Progenitor cell of endocrine pancreas (in vitro differentiated cells): Measurements from ENCODE around the gene ARL2. TPM values are rescaled to one million over a fixed set of nuclear protein-coding genes. Genes with fewer than 3 reads are reported as not detected.

Source experiments
- DNase-seq: peaks from one replicate; pipeline ENCODE4 v3.0.0; 2021; ENCODE audit warnings: low spot score; ENCODE audit not compliant: unreplicated experiment
- H3K27ac Mint-ChIP-seq: 2 replicates; pipeline ENCODE4 v1.8.0; 2021; ENCODE audit warnings: mild to moderate bottlenecking, moderate library complexity, mixed read lengths
- H3K27me3 Mint-ChIP-seq: 2 replicates; pipeline ENCODE4 v1.8.0; 2021; ENCODE audit warnings: mixed read lengths
- H3K36me3 Mint-ChIP-seq: 2 replicates; pipeline ENCODE4 v1.8.0; 2022; ENCODE audit warnings: mixed read lengths; ENCODE audit not compliant: insufficient read depth
- H3K4me1 Mint-ChIP-seq: 2 replicates; pipeline ENCODE4 v1.8.0; 2021; ENCODE audit warnings: low read depth, mixed read lengths
- H3K4me3 Mint-ChIP-seq: 2 replicates; pipeline ENCODE4 v1.8.0; 2021; ENCODE audit warnings: low read depth, mild to moderate bottlenecking, moderate library complexity, mixed read lengths
- H3K9me3 Mint-ChIP-seq: 2 replicates; pipeline ENCODE4 v1.8.0; 2021; ENCODE audit warnings: low read depth, mixed read lengths
- CTCF ChIP-seq: fragments of 200-600 bp; sonication (generic); IDR thresholded peaks from one replicate; pipeline ENCODE4 v1.5.0; 2021; ENCODE audit warnings: antibody characterized with exemption, mild to moderate bottlenecking; ENCODE audit not compliant: unreplicated experiment
- total RNA-seq: library from RNA; stranded (reverse); gene quantifications from 2 replicates; pipeline ENCODE4 v1.2.1, GENCODE V29; 2021

ARL2 gene
- total RNA-seq, 1 donor from 2014 or later = 95.2 TPM

- H3K9me3 Mint-ChIP-seq = no peaks in the 10 kb centered on the region
- H3K4me3 Mint-ChIP-seq = no peak overlapping the region
- peaks cover 8% of the 10 kb centered on the region for H3K36me3 Mint-ChIP-seq
- no peaks in the 10 kb centered on the region for H3K27me3 Mint-ChIP-seq
- H3K27ac Mint-ChIP-seq = no peak overlapping the region
- no peaks in the 10 kb centered on the region for H3K4me1 Mint-ChIP-seq
- DNase-seq = no peak
- TF ChIP-seq CTCF = no peak
These were observed 33.8 kb downstream of the ARL2 start for GRCh38 chr11:65047581-65048422.

GRCh38 chr11:65051398-65051858 is 37.5 kb downstream of the ARL2 start:
- TF ChIP-seq CTCF = no peak
- no peaks in the 10 kb centered on the region for H3K9me3 Mint-ChIP-seq

GRCh38 chr11:65053827-65054508 is 40.0 kb downstream of the ARL2 start:
- no peak overlapping the region for H3K27ac Mint-ChIP-seq
- no peaks in the 10 kb centered on the region for H3K36me3 Mint-ChIP-seq
- no peaks in the 10 kb centered on the region for H3K4me1 Mint-ChIP-seq
- peaks cover 6% of the 10 kb centered on the region for H3K27me3 Mint-ChIP-seq
- H3K4me3 Mint-ChIP-seq = no peak overlapping the region
- no peaks in the 10 kb centered on the region for H3K9me3 Mint-ChIP-seq
- DNase-seq = no peak
- TF ChIP-seq CTCF = no peak

More at GRCh38 chr11:65051398-65051858, 37.5 kb downstream of the ARL2 start:
- no peak overlapping the region for H3K27ac Mint-ChIP-seq
- no peak for DNase-seq
- H3K4me1 Mint-ChIP-seq = no peaks in the 10 kb centered on the region
- peaks cover 6% of the 10 kb centered on the region for H3K27me3 Mint-ChIP-seq
- H3K4me3 Mint-ChIP-seq = no peak overlapping the region
- no peaks in the 10 kb centered on the region for H3K36me3 Mint-ChIP-seq

- H3K4me1 Mint-ChIP-seq = no peaks in the 10 kb centered on the region
These were observed 41.6 kb downstream of the ARL2 start for GRCh38 chr11:65055538-65055937.

More at GRCh38 chr11:65055538-65055937, 41.6 kb downstream of the ARL2 start:
- Mint-ChIP-seq H3K9me3 (no peaks in the 10 kb centered on the region), H3K27me3 (peaks cover 6% of the 10 kb centered on the region), H3K27ac (no peak overlapping the region), H3K4me3 (no peak overlapping the region), H3K36me3 (no peaks in the 10 kb centered on the region)
- no peak for DNase-seq
- no peak for TF ChIP-seq CTCF
